ENCODE results near the gene GAL3ST2. TPM values are rescaled to one million over a fixed set of nuclear protein-coding genes. Genes with fewer than 3 reads are reported as not detected.
"Not testable (repeated sequence)": the region's sequence is repeated elsewhere in the genome, so short reads cannot be mapped to it uniquely, and the experiment has no call there.

Gene GAL3ST2
- total RNA-seq, 1 experiment from 2014 or later = 0.14 TPM

DNA sequence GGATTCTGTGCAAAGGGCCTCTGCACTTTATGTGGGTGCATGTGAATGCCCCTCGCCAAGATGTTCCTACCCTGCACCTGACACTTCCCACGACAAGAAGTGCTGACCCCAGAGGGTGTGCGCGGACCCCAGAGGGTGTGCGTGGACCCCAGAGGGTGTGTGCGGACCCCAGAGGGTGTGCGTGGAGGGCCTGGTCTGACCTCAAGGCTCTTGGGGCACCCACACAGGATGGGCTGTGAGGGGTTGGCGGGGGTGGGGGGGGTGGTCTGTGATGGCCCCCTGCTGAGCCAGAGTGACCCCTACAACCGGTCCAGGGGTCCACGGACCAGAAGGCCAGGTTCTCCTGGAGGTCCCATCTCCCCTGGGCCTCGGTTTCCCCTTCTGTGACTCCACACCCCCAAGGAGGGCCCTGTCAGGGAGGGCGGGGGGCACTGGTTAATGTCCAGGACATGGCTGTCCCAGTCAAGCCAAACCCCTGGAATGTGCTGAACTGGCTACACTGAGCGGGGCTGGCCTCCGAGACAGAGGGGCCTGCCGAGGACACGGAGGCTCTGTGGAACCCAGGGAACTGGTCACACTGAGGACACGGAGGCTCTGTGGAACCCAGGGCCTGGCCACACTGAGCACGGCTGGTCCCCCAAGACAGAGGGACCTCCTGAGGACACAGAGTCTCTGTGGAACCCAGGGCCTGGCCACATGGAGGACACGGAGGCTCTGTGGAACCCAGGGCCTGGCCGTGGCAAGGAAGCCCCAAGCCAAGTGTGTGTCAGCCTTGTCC is 35.5 kb downstream of the GAL3ST2 start:
- Histone ChIP-seq H3K27me3 (ENCODE audit: control insufficient read depth, insufficient read depth, low read length) (no peaks in the 10 kb centered on the region), H3K4me3 (ENCODE audit: insufficient read depth, low read depth, low read length) (no peak overlapping the region), H3K36me3 (replicated peaks; ENCODE audit: control insufficient read depth, insufficient read depth, low read length) (no peaks in the 10 kb centered on the region)
- peak; percentile 60 for DNase-seq

DNA sequence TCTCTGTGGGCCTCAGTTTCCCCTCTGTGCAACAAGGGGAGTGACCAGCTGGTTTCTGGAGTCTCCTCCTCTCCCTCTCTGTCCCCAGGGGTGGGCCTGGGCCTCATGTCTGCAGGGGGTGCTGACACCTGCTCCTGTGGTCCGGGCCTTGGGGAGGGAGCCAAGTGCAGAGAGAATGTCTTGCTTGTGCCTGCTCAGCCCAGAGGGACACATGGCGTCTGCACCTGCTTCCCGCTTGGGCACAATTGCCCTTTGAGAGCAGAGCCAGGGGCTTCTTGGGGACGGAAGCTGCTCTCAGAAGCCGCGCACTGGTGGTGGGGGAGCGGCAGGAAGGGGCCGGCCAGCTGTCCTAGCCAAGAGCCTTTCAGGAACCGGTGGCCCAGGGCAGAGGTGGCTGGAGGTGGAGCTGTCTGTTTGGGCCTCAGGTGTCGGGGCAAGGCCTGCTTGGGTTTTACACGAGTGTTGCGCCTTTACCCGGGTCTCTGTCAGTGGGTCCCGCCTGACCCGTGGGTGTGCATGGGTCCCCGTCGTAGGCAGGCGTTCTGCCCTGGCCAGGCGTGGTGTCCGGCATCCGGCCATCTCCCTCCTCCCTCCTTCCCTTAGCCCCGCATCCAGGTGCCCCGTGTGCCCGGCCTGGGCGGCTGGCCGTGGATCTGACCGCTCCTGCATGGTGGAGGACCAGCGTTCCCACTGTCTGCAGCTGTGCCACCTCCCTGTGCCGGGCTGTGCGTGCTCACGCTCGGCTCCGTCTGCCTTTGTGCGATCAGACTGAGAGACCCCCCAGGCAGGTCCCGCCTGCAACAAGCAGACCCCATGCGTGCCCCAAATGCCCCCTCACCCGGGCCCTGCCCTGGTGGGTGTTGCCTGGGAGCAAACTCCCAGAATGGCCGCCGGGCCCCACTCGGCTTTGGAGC is 36.4 kb downstream of the GAL3ST2 start:
- Histone ChIP-seq H3K36me3 (replicated peaks; ENCODE audit: control insufficient read depth, insufficient read depth, low read length) (no peaks in the 10 kb centered on the region), H3K4me3 (ENCODE audit: insufficient read depth, low read depth, low read length) (no peak overlapping the region), H3K27me3 (ENCODE audit: control insufficient read depth, insufficient read depth, low read length) (no peaks in the 10 kb centered on the region)
- peak; percentile 54 for DNase-seq

DNA sequence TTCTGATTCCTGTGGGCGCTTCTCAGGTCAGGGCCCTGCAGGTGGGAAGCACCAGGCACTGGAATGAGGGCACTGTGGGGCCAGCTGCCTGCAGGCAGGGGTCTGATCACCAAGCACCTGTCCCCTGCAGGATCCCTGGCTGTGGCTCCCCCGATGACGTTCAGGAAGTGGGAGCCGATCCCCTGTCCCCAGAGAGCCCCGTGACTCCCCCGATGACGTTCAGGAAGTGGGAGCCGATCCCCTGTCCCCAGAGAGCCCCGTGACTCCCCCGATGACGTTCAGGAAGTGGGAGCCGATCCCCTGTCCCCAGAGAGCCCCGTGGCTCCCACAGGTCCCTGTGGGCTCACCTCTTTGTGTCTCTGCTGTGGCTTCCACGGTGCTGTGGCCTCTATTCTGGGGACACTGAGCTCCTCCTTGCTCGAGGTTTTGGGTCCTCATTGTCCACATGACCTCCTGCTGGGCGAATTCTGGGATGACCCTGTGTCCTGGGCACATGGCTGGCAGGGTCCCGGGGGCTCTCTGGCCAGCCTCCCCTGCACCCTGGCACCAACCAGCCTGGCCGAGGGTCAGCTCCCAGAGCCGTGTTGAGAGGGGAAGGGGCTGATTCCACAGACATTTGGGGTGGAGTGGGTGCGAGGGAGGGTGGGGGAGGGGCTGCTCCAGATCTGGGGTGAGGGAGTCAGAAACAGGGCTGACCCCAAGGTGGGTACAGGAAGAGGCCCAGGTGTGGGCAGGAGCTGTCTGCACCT is 37.2 kb downstream of the GAL3ST2 start:
- no peak overlapping the region for H3K4me3 ChIP-seq (ENCODE audit: insufficient read depth, low read depth, low read length)
- H3K27me3 ChIP-seq (ENCODE audit: control insufficient read depth, insufficient read depth, low read length) = no peaks in the 10 kb centered on the region
- no peaks in the 10 kb centered on the region for H3K36me3 ChIP-seq (replicated peaks; ENCODE audit: control insufficient read depth, insufficient read depth, low read length)
- DNase-seq = peak; percentile 40

DNA sequence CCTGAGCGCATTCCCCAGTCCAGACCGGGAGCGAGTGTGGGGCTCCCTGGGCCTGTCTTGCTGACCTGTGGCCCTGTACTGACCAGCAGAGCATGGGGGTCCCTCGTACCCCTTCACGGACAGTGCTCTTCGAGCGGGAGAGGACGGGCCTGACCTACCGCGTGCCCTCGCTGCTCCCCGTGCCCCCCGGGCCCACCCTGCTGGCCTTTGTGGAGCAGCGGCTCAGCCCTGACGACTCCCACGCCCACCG is 37.7 kb downstream of the GAL3ST2 start:
- Histone ChIP-seq H3K36me3 (replicated peaks; ENCODE audit: control insufficient read depth, insufficient read depth, low read length) (no peaks in the 10 kb centered on the region), H3K27me3 (ENCODE audit: control insufficient read depth, insufficient read depth, low read length) (no peaks in the 10 kb centered on the region), H3K4me3 (ENCODE audit: insufficient read depth, low read depth, low read length) (no peak overlapping the region)
- DNase-seq = peak; percentile 61

DNA sequence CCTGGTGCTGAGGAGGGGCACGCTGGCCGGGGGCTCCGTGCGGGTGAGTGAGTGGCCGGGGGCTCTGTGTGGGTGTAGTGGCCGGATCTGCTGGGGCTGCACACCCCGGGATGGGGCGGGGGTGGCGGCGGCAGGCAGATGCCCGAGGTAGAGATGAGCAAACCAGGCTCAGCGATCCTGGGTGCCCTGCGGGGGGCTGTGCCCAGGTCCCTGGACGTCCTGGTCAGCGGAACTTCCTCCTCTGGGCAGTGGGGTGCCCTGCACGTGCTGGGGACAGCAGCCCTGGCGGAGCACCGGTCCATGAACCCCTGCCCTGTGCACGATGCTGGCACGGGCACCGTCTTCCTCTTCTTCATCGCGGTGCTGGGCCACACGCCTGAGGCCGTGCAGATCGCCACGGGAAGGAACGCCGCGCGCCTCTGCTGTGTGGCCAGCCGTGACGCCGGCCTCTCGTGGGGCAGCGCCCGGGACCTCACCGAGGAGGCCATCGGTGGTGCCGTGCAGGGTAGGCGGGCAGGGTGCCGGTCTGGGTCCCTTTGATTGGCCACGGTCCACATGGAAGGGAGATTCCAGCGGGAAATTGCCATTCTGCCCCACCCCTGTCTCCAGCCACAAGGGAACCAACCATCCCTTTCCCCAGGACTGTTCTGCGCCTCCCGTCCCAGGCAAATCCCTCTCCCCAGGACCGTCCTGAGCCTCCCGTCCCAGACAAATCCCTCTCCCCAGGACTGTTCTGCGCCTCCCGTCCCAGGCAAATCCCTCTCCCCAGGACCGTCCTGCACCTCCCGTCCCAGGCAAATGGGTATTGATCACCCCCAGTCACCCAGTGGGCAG is 38.2 kb downstream of the GAL3ST2 start:
- DNase-seq = peak; percentile 71
- Histone ChIP-seq H3K27me3 (ENCODE audit: control insufficient read depth, insufficient read depth, low read length) (no peaks in the 10 kb centered on the region), H3K4me3 (ENCODE audit: insufficient read depth, low read depth, low read length) (no peak overlapping the region), H3K36me3 (replicated peaks; ENCODE audit: control insufficient read depth, insufficient read depth, low read length) (no peaks in the 10 kb centered on the region)

DNA sequence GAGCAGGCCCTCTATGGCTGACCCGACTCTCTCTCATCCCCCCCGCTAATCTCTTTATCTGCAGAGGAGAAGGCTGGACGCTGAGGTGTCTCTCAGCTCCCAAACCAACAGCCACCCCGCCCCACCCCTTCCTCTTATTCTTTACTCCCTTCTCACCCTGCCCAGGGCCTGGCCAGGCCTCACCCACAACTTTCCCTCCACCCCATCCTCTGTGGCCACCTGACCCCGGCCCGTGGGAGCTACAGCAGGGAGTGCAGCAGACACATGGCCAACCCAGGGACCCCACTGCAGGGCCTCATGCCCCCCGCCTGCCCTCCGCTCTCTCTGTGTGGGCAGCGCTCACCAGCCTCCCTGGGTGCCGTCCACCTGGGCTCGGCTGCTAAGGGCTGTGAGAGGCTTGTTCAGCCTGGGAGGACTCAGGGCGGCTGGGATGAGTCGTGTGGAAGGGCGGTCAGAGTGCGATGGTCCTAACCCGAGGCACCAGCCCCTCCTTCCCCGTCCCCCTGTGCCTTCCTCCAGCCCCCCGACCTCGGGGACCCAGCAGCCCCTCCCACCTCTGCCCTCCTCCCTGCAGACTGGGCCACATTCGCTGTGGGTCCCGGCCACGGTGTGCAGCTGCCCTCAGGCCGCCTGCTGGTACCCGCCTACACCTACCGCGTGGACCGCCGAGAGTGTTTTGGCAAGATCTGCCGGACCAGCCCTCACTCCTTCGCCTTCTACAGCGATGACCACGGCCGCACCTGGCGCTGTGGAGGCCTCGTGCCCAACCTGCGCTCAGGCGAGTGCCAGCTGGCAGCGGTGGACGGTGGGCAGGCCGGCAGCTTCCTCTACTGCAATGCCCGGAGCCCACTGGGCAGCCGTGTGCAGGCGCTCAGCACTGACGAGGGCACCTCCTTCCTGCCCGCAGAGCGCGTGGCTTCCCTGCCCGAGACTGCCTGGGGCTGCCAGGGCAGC is 39.1 kb downstream of the GAL3ST2 start:
- no peak overlapping the region for H3K4me3 ChIP-seq (ENCODE audit: insufficient read depth, low read depth, low read length)
- peak; percentile 67 for DNase-seq
- no peaks in the 10 kb centered on the region for H3K36me3 ChIP-seq (replicated peaks; ENCODE audit: control insufficient read depth, insufficient read depth, low read length)
- no peaks in the 10 kb centered on the region for H3K27me3 ChIP-seq (ENCODE audit: control insufficient read depth, insufficient read depth, low read length)

DNA sequence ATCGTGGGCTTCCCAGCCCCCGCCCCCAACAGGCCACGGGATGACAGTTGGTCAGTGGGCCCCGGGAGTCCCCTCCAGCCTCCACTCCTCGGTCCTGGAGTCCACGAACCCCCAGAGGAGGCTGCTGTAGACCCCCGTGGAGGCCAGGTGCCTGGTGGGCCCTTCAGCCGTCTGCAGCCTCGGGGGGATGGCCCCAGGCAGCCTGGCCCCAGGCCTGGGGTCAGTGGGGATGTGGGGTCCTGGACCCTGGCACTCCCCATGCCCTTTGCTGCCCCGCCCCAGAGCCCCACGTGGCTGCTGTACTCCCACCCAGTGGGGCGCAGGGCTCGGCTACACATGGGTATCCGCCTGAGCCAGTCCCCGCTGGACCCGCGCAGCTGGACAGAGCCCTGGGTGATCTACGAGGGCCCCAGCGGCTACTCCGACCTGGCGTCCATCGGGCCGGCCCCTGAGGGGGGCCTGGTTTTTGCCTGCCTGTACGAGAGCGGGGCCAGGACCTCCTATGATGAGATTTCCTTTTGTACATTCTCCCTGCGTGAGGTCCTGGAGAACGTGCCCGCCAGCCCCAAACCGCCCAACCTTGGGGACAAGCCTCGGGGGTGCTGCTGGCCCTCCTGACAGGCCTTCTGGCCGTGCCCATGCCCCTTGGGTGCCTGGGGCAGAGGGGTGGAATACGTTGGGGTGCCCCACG is 40.0 kb downstream of the GAL3ST2 start:
- Histone ChIP-seq H3K27me3 (ENCODE audit: control insufficient read depth, insufficient read depth, low read length) (no peaks in the 10 kb centered on the region), H3K36me3 (replicated peaks; ENCODE audit: control insufficient read depth, insufficient read depth, low read length) (no peaks in the 10 kb centered on the region), H3K4me3 (ENCODE audit: insufficient read depth, low read depth, low read length) (no peak overlapping the region)
- peak; percentile 58 for DNase-seq

DNA sequence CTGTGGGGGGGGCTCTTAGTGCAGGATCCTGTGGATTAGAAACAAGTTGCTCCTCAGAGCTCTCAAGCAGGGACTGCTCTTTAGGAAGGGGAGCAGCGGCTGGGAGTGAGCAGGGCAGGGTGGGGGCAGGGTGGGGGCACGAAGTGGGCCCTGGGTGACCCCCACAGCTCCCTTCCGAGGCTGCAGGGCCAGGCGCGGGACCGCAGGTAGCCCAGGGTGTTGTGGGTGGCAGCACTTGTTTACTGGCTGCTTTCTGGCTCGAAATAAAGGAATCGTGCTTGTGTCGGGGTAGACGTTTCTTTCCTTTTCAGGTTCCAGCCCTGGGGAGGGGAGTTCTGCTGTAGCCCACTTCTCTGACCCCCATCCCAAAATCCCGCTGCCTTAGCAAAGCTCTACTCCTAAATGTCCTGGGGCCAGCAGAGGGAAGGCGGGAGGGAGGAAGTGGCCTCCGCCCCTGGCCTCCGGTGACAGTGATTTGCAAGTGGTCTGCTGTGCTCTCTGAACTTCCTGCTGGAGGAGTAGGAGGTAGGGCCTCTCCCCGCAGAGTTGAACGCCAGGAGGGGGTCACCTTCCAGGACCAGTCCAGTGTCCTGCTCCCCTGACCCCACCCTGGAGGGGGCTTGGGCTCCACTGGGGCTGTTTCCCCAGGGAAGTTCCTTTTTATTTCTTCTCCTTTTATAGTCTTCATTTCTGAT is 40.7 kb downstream of the GAL3ST2 start:
- peak; percentile 61 for DNase-seq
- no peak overlapping the region for H3K4me3 ChIP-seq (ENCODE audit: insufficient read depth, low read depth, low read length)
- no peaks in the 10 kb centered on the region for H3K27me3 ChIP-seq (ENCODE audit: control insufficient read depth, insufficient read depth, low read length)
- H3K36me3 ChIP-seq (replicated peaks; ENCODE audit: control insufficient read depth, insufficient read depth, low read length) = no peaks in the 10 kb centered on the region

DNA sequence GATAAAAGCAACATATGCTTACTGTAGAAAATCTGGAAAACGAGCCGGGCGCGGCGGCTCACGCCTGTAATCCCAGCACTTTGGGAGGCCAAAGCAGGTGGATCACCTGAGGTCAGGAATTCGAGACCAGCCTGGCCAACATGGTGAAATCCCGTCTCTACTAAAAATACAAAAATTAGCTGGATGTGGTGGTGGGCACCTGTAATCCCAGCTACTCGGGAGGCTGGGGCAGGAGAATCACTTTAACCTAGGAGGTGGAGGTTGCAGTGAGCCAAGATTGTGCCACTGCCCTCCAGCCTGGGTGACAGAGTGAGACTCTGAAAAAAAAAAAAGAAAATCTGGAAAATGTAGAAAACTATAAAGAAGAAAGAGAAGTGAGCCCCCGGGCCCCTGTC is 41.2 kb downstream of the GAL3ST2 start:
- not testable (repeated sequence) for H3K27me3 ChIP-seq (ENCODE audit: control insufficient read depth, insufficient read depth, low read length); H3K36me3 ChIP-seq (replicated peaks; ENCODE audit: control insufficient read depth, insufficient read depth, low read length); DNase-seq; H3K4me3 ChIP-seq (ENCODE audit: insufficient read depth, low read depth, low read length)

DNA sequence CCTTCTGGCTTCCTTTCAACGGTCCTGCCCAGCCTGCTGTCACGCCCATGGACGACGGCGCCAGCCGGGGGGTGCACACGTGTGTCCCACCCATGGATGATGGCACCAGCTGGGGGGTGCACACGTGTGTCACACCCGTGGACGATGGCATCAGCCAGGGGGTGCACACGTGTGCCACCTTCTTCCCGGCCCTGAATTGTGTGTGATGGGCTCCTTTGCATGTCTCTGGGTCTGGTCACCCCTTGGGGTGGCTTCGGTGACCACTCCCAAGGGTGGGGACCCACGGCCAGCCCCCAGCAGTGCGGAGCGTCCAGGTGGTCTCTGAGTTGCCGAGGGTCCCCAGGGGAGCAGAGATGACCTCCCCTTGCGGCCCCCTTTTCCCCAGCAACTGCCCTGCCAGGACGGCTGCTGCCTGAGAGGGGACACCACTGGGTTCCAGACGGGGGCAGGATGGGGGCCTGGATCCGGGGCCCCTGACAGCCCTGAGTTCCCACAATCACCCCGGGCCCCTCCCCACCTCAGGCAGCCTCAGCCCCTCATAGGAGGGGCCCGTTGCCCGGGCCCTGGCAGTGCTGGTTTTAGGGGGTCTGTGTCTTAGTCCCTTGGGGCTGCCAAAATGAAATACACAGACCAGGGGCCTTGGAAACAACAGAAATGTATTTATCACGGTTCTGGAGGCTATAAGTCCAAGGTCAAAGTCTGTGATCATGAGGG is 41.8 kb downstream of the GAL3ST2 start:
- Histone ChIP-seq H3K27me3 (ENCODE audit: control insufficient read depth, insufficient read depth, low read length) (no peaks in the 10 kb centered on the region), H3K36me3 (replicated peaks; ENCODE audit: control insufficient read depth, insufficient read depth, low read length) (no peaks in the 10 kb centered on the region), H3K4me3 (ENCODE audit: insufficient read depth, low read depth, low read length) (no peak overlapping the region)
- DNase-seq = peak; percentile 44

DNA sequence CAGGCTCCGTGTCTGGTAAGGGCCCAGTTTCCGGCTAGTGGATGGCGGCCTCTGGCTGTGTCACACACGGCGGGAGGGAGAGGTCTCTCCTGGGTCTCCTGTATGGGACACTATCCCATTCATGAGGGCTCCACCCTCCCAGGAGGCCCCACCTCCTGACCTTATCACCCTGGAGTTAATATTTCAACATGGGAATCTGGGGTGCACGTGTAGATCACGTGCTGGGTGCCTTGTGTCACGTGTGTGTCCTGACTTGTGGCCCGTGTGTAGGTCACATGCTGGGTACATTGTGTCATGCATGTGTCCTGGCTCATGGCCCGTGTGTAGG is 42.3 kb downstream of the GAL3ST2 start:
- no peaks in the 10 kb centered on the region for H3K27me3 ChIP-seq (ENCODE audit: control insufficient read depth, insufficient read depth, low read length)
- DNase-seq = peak; percentile 34
- no peaks in the 10 kb centered on the region for H3K36me3 ChIP-seq (replicated peaks; ENCODE audit: control insufficient read depth, insufficient read depth, low read length)
- no peak overlapping the region for H3K4me3 ChIP-seq (ENCODE audit: insufficient read depth, low read depth, low read length)

DNA sequence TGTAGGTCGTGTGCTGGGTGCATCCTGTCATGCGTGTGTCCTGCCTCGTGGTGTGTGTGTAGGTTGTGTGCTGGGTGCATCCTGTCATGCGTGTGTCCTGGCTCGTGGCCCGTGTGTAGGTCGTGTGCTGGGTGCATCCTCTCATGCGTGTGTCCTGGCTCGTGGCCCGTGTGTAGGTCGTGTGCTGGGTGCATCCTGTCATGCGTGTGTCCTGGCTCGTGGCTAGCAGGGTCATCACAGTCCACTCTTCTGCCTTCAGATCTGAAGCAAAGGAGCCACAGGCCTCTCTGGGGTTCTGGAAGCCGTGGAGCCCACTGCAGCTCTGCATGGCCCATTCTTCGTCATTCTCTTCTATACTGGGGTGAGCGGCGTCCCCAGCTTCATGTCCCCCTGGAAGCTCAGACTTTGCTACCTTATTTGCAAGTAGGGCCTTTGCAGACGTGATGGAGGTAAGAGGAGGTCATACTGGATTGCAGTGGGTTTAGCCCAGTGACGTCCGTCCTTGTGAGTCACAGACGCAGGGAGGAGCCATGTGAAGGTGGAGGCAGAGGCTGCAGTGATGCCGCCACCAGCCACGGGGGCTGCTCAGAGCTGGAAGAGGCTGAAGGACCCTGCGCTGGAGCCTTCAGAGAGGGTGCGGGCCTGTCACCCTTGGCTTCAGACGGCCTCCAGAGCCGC is 43.5 kb downstream of the GAL3ST2 start:
- not testable (repeated sequence) for DNase-seq; H3K4me3 ChIP-seq (ENCODE audit: insufficient read depth, low read depth, low read length); H3K27me3 ChIP-seq (ENCODE audit: control insufficient read depth, insufficient read depth, low read length); H3K36me3 ChIP-seq (replicated peaks; ENCODE audit: control insufficient read depth, insufficient read depth, low read length)
